ENCODE measurements around the gene TRAPPC5.

Gene TRAPPC5

GRCh38 chr19:7694499-7694898 is 13.9 kb downstream of the TRAPPC5 start:
- DNase-seq (ENCODE audit: low read depth): no peak
- no peak overlapping the region for H3K4me3 ChIP-seq (ENCODE audit: low read length)
- no peak for TF ChIP-seq CTCF (conservative IDR thresholded peaks at IDR 0.05; ENCODE audit: low read depth, low read length)

GRCh38 chr19:7697721-7698287 is 17.2 kb downstream of the TRAPPC5 start:
- no peak overlapping the region for H3K4me3 ChIP-seq (ENCODE audit: low read length)
- no peak for DNase-seq (ENCODE audit: low read depth)
- no peak for TF ChIP-seq CTCF (conservative IDR thresholded peaks at IDR 0.05; ENCODE audit: low read depth, low read length)

- TF ChIP-seq CTCF (conservative IDR thresholded peaks at IDR 0.05; ENCODE audit: low read depth, low read length): no peak
- H3K4me3 ChIP-seq (ENCODE audit: low read length): no peak overlapping the region
- no peak for DNase-seq (ENCODE audit: low read depth)
Measured at GRCh38 chr19:7698583-7698982, 17.9 kb downstream of the TRAPPC5 start.

GRCh38 chr19:7699003-7699402 is 18.4 kb downstream of the TRAPPC5 start:
- H3K4me3 ChIP-seq (ENCODE audit: low read length): no peak overlapping the region
- DNase-seq (ENCODE audit: low read depth): no peak
- TF ChIP-seq CTCF (conservative IDR thresholded peaks at IDR 0.05; ENCODE audit: low read depth, low read length): no peak

- no peak for DNase-seq (ENCODE audit: low read depth)
- no peak for TF ChIP-seq CTCF (conservative IDR thresholded peaks at IDR 0.05; ENCODE audit: low read depth, low read length)
- H3K4me3 ChIP-seq (ENCODE audit: low read length): no peak overlapping the region
Measured at GRCh38 chr19:7699417-7700401, 19.1 kb downstream of the TRAPPC5 start.

GRCh38 chr19:7701049-7701653 is 20.5 kb downstream of the TRAPPC5 start:
- DNase-seq (ENCODE audit: low read depth): no peak
- TF ChIP-seq CTCF (conservative IDR thresholded peaks at IDR 0.05; ENCODE audit: low read depth, low read length): no peak
- H3K4me3 ChIP-seq (ENCODE audit: low read length): no peak overlapping the region
